H9 (cell line): ENCODE data around the gene MLLT6. TPM values are rescaled to one million over a fixed set of nuclear protein-coding genes. Genes with fewer than 3 reads are reported as not detected.

ENCODE experiments used
- DNase-seq: peaks from one replicate; pipeline ENCODE4 v3.0.0-alpha.2; 2017
- H2AFZ ChIP-seq: one replicate; pipeline ENCODE4 v1.6.1; 2013; ENCODE audit warnings: mild to moderate bottlenecking, low read length, control low read depth, moderate library complexity
- H2AK5ac ChIP-seq: 2 replicates; pipeline ENCODE4 v1.6.1; 2013; ENCODE audit warnings: low read length, control low read depth, mixed read lengths; ENCODE audit not compliant: insufficient read length
- H2BK120ac ChIP-seq: one replicate; pipeline ENCODE4 v1.6.1; 2013; ENCODE audit warnings: low read depth, mild to moderate bottlenecking, low read length, control low read depth, inconsistent platforms; ENCODE audit not compliant: poor library complexity, severe bottlenecking
- H2BK12ac ChIP-seq: 2 replicates; pipeline ENCODE4 v1.6.1; 2013; ENCODE audit warnings: low read length, control low read depth, mixed read lengths, low read depth; ENCODE audit not compliant: insufficient read length
- H2BK15ac ChIP-seq: 2 replicates; pipeline ENCODE4 v1.6.1; 2013; ENCODE audit warnings: low read depth, low read length, control low read depth
- H2BK20ac ChIP-seq: one replicate; pipeline ENCODE4 v1.6.1; 2013; ENCODE audit warnings: low read depth, mild to moderate bottlenecking, low read length, control low read depth, inconsistent platforms; ENCODE audit not compliant: poor library complexity, severe bottlenecking
- H2BK5ac ChIP-seq: 2 replicates; pipeline ENCODE4 v1.6.1; 2013; ENCODE audit warnings: low read length, control low read depth, mixed read lengths; ENCODE audit not compliant: insufficient read length
- H3K14ac ChIP-seq: 2 replicates; pipeline ENCODE4 v1.6.1; 2013; ENCODE audit warnings: low read length, control low read depth; ENCODE audit not compliant: insufficient read depth
- H3K18ac ChIP-seq: 2 replicates; pipeline ENCODE4 v1.6.1; 2013; ENCODE audit warnings: low read depth, mild to moderate bottlenecking, mixed read lengths, low read length, control low read depth; ENCODE audit not compliant: insufficient read length
- H3K23ac ChIP-seq: 2 replicates; pipeline ENCODE4 v1.6.1; 2013; ENCODE audit warnings: low read length, control low read depth, mixed read lengths, low read depth; ENCODE audit not compliant: insufficient read length
- H3K23me2 ChIP-seq: 2 replicates; pipeline ENCODE4 v1.6.1; 2013; ENCODE audit warnings: low read depth, mild to moderate bottlenecking, mixed read lengths, low read length, control low read depth; ENCODE audit not compliant: insufficient read length, poor library complexity, severe bottlenecking
- H3K27ac ChIP-seq: 2 replicates; pipeline ENCODE4 v1.5.1; 2013; ENCODE audit warnings: low read length, control low read depth, mixed read lengths, low read depth; ENCODE audit not compliant: insufficient read length
- H3K27me3 ChIP-seq: 2 replicates; pipeline ENCODE4 v1.6.1; 2013; ENCODE audit warnings: low read length, control low read depth, inconsistent platforms; ENCODE audit not compliant: insufficient read depth
- H3K4ac ChIP-seq: 2 replicates; pipeline ENCODE4 v1.6.1; 2013; ENCODE audit warnings: low read depth, mild to moderate bottlenecking, control low read depth, inconsistent platforms, low read length, moderate library complexity
- H3K4me1 ChIP-seq: 2 replicates; pipeline ENCODE4 v1.6.1; 2013; ENCODE audit warnings: low read length, control low read depth, inconsistent platforms; ENCODE audit not compliant: insufficient read depth
- H3K4me2 ChIP-seq: 2 replicates; pipeline ENCODE4 v1.6.1; 2013; ENCODE audit warnings: low read length, control low read depth, mixed read lengths; ENCODE audit not compliant: insufficient read length, insufficient read depth
- H3K56ac ChIP-seq: 2 replicates; pipeline ENCODE4 v1.6.1; 2013; ENCODE audit warnings: low read depth, mild to moderate bottlenecking, mixed read lengths, low read length, control low read depth; ENCODE audit not compliant: insufficient read length
- H3K79me1 ChIP-seq: 2 replicates; pipeline ENCODE4 v1.6.1; 2013; ENCODE audit warnings: low read depth, mild to moderate bottlenecking, moderate library complexity, low read length, control low read depth, inconsistent platforms; ENCODE audit not compliant: insufficient read depth, poor library complexity, severe bottlenecking
- H3K79me2 ChIP-seq: 2 replicates; pipeline ENCODE4 v1.6.1; 2013; ENCODE audit warnings: low read length, control low read depth, inconsistent platforms; ENCODE audit not compliant: insufficient read depth
- H3K9ac ChIP-seq: 2 replicates; pipeline ENCODE4 v1.6.1; 2013; ENCODE audit warnings: low read length, control low read depth, mixed read lengths; ENCODE audit not compliant: insufficient read length; ENCODE audit errors: extremely low read depth
- H3K9me3 ChIP-seq: one replicate; pipeline ENCODE4 v1.6.1; 2013; ENCODE audit warnings: low read depth, low read length, inconsistent platforms; ENCODE audit not compliant: control insufficient read depth
- H3T11ph ChIP-seq: one replicate; pipeline ENCODE4 v1.6.1; 2013; ENCODE audit warnings: mild to moderate bottlenecking, low read length, control low read depth, inconsistent platforms
- H4K20me1 ChIP-seq: one replicate; pipeline ENCODE4 v1.6.1; 2013; ENCODE audit not compliant: control insufficient read depth, insufficient read length, insufficient read depth
- H4K5ac ChIP-seq: 2 replicates; pipeline ENCODE4 v1.6.1; 2013; ENCODE audit warnings: low read depth, mild to moderate bottlenecking, mixed read lengths, low read length, control low read depth; ENCODE audit not compliant: insufficient read length
- H4K8ac ChIP-seq: replicated peaks from 2 replicates; pipeline ENCODE4 v1.6.1; 2013; ENCODE audit warnings: low read length, control low read depth, mixed read lengths, low read depth; ENCODE audit not compliant: insufficient read length
- H4K91ac ChIP-seq: 2 replicates; pipeline ENCODE4 v1.6.1; 2013; ENCODE audit warnings: low read depth, mild to moderate bottlenecking, moderate library complexity, mixed read lengths, low read length, control low read depth; ENCODE audit not compliant: insufficient read length
- H3K27ac Mint-ChIP-seq, 3 experiments: 2 replicates in 2 of 3; 3 replicates in 1 of 3; pipeline ENCODE4 v1.8.0; 2020 to 2021; ENCODE audit warnings: mixed read lengths in 3 of 3, mild to moderate bottlenecking in 1 of 3, moderate library complexity in 1 of 3
- H3K27me3 Mint-ChIP-seq: 2 replicates; pipeline ENCODE4 v1.8.0; 2021; ENCODE audit warnings: low read depth, mild to moderate bottlenecking, moderate library complexity, mixed read lengths
- H3K36me3 Mint-ChIP-seq, 3 experiments: 2 replicates in 2 of 3; 3 replicates in 1 of 3; pipeline ENCODE4 v1.8.0; 2020 to 2021; ENCODE audit warnings: low read depth in 3 of 3, mixed read lengths in 3 of 3; ENCODE audit not compliant: insufficient read depth in 1 of 3
- H3K4me1 Mint-ChIP-seq, 2 experiments: 2 replicates each; pipeline ENCODE4 v1.8.0; 2020; ENCODE audit warnings: mixed read lengths in 2 of 2
- H3K4me3 Mint-ChIP-seq, 2 experiments: 2 replicates in 1 of 2; 3 replicates in 1 of 2; pipeline ENCODE4 v1.8.0; 2020 to 2021; ENCODE audit warnings: mild to moderate bottlenecking in 2 of 2, mixed read lengths in 2 of 2, moderate library complexity in 1 of 2
- H3K9me3 Mint-ChIP-seq, 2 experiments: 2 replicates in 1 of 2; 3 replicates in 1 of 2; pipeline ENCODE4 v1.8.0; 2020; ENCODE audit warnings: mild to moderate bottlenecking in 2 of 2, mixed read lengths in 2 of 2, moderate library complexity in 1 of 2
- CTCF ChIP-seq: fragments of 200-600 bp; sonication (generic); conservative IDR thresholded peaks from 3 replicates; pipeline ENCODE4 v1.8.0; 2021; ENCODE audit warnings: antibody characterized with exemption, mild to moderate bottlenecking
- WGBS: extraction: QIAGEN DNeasy Blood & Tissue Kit; methylation state at CpG from one replicate; pipeline ENCODE4 v1.1.7; 2013; ENCODE audit warnings: missing lambda C conversion rate, low lambda C conversion rate, mixed read lengths; ENCODE audit not compliant: insufficient read length; ENCODE audit errors: extremely low coverage; 5-methylcytosine and 5-hydroxymethylcytosine counted together
- total RNA-seq: library from RNA; stranded (reverse); gene quantifications from 2 replicates; pipeline ENCODE4 v1.2.1, GENCODE V29; 2021

The MLLT6 gene
- total RNA-seq, 1 experiment from 2014 or later = 26.4 TPM

- no peak overlapping the region for H2BK12ac ChIP-seq
- no peak overlapping the region for H3K27ac Mint-ChIP-seq
- H3K4me2 ChIP-seq = no peak overlapping the region
- H2AK5ac ChIP-seq = no peak overlapping the region
- no peak overlapping the region for H2BK5ac ChIP-seq
- H2AFZ ChIP-seq = no peak overlapping the region
- WGBS = no CpG with 5 or more reads among the region's 6 CpGs
- H3K9me3 ChIP-seq = no peaks in the 10 kb centered on the region
- H3K14ac ChIP-seq = no peak overlapping the region
- H3K9me3 Mint-ChIP-seq = no peaks in the 10 kb centered on the region
- no peak overlapping the region for H3K27ac ChIP-seq
- no peak overlapping the region for H4K91ac ChIP-seq
- no peak overlapping the region for H2BK120ac ChIP-seq
- H3T11ph ChIP-seq = no peak overlapping the region
- no peaks in the 10 kb centered on the region for H4K20me1 ChIP-seq
- no peaks in the 10 kb centered on the region for H3K4me1 ChIP-seq
- H3K27me3 ChIP-seq = no peaks in the 10 kb centered on the region
- no peak overlapping the region for H3K18ac ChIP-seq
- no peak overlapping the region for H3K56ac ChIP-seq
- H4K8ac ChIP-seq = no peak overlapping the region
- H3K79me2 ChIP-seq = no peaks in the 10 kb centered on the region
- no peaks in the 10 kb centered on the region for H3K27me3 Mint-ChIP-seq
- no peak overlapping the region for H3K4ac ChIP-seq
- TF ChIP-seq CTCF = no peak
- no peaks in the 10 kb centered on the region for H3K23me2 ChIP-seq
- H2BK15ac ChIP-seq = no peak overlapping the region
- DNase-seq = no peak
- no peak overlapping the region for H3K4me3 Mint-ChIP-seq
- no peaks in the 10 kb centered on the region for H3K4me1 Mint-ChIP-seq
- no peak overlapping the region for H3K9ac ChIP-seq
- no peak overlapping the region for H2BK20ac ChIP-seq
- no peak overlapping the region for H4K5ac ChIP-seq
- H3K36me3 Mint-ChIP-seq = peaks cover 45 to 96% (median 77%) of the 10 kb centered on the region in 3 experiments
- no peak overlapping the region for H3K23ac ChIP-seq
- no peaks in the 10 kb centered on the region for H3K79me1 ChIP-seq
Observed at GRCh38 chr17:38768417-38768816, 63.3 kb downstream of the MLLT6 start.
